Colon (tissue), 2 donors: ENCODE results near the gene ODAD3.
"Not testable (repeated sequence)": the region's sequence is repeated elsewhere in the genome, so short reads cannot be mapped to it uniquely, and the experiment has no call there.

Experiments
- FAIRE-seq: peaks from 2 replicates; lab custom pipeline; 2012; peaks lifted over from hg19 to GRCh38; lab: Jason Lieb, UNC
- donor health status: control.
- donor health status: control.

ODAD3 gene

GRCh38 chr19:11405846-11406643, 28.9 kb downstream of the ODAD3 start:
- FAIRE-seq: no peak

DNA sequence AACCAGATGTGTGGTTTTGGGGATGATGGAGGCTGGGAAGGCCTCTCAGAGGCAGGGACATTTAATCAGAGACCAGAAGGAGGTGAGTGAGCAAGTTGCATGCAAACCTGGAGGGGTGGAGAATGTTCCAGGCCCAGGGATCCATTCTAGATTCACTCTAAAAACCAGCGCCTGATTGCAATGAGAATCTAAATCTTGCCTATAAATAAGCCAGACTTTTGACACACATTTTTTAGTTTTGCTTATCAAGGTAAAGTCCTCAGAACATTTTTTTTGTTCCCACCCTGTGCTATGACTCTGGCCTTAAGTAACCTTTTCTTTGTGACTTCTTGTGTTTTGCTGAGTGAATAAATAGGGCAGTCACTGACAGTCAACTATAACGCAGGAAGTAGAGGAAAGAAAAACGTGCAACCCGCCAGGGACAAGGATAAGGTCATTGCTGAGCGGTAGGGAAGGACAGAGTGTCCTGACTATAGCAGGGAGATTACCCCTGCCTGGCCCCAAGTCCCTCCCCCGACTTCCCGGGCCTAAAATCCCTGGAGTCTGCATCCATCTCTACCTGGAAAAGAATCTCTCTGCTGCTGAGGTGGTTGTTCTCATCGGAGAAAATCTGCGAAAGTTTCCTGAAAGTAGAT, 30.2 kb downstream of the ODAD3 start:
- no peak for FAIRE-seq

GRCh38 chr19:11401808-11402543, 32.9 kb downstream of the ODAD3 start:
- FAIRE-seq: no peak

GRCh38 chr19:11400798-11401197, 34.1 kb downstream of the ODAD3 start:
- FAIRE-seq: no peak

- no peak for FAIRE-seq
Measured at GRCh38 chr19:11399667-11400066, 35.3 kb downstream of the ODAD3 start.

DNA sequence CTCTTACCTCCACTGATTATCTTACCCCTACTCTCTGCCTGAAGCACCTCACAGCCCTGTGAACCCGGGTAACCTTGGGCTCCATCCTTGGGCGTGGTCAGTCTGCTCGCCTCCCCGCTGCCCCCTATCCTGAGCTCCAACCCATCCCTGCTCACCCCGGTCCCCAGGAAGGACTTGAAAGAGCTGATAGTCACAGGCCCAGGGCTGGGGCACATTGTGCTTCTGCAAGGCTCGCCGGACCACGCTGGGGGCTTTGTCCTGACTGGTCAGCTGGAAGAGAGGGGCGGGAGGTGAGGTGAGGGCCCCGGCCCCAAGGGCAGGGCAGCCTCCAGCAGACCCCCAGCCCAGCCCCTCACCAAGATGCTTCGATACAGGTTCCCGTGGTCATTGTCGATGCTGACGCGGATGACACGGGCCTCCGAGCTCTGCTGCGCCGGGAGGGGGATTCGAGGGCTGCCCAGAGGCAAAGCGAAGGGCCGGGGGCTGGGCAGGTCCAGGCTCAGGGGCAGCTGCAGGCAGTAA, 37.8 kb downstream of the ODAD3 start:
- no peak for FAIRE-seq

- FAIRE-seq: no peak
Measured at GRCh38 chr19:11390933-11391680, 43.8 kb downstream of the ODAD3 start.

GRCh38 chr19:11390359-11390758, 44.6 kb downstream of the ODAD3 start:
- no peak for FAIRE-seq

- FAIRE-seq: no peak
Measured at GRCh38 chr19:11387162-11388034, 47.5 kb downstream of the ODAD3 start.

GRCh38 chr19:11384778-11385129, 50.2 kb downstream of the ODAD3 start:
- no peak for FAIRE-seq

GRCh38 chr19:11383706-11384048, 51.2 kb downstream of the ODAD3 start:
- no peak for FAIRE-seq

DNA sequence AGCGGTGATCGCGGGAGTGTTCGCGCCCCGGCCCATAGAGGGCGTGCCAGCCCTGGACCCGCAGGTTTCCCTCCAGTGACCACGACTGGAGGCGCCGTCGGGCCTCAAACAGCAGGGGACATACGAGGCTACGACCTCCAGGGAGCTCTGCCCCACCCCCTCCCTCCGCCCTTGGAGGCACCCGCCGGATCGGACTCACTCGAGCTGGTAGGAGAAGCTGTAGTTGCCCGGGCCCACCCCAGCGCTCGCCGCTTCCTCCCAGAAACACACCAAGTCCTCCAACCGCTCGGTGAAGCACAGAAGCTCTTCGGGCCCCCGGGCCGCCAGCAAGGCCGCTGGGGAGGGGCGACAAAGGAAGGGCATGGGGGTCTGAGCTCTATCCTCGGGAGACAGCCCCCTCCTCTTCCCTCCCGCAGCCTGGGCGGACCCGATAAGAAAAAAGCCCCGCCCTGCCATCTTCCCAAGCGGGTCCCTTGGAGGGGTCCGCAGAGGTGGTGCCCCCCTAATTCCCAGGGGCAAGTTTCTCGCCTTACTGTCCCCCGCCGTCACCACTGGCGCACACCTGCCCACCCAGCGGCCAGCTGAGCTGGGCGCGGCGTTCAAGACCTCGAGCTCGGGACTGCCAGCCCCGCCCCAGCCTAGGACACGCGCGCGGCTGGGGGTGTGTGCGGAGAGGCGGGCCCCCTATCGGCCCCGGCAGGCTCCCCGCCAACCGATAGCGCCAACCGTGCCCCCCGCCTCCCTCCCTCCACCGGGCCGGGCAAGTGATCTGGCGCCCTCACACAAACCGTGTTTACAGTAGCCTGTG, 51.8 kb downstream of the ODAD3 start:
- no peak for FAIRE-seq

DNA sequence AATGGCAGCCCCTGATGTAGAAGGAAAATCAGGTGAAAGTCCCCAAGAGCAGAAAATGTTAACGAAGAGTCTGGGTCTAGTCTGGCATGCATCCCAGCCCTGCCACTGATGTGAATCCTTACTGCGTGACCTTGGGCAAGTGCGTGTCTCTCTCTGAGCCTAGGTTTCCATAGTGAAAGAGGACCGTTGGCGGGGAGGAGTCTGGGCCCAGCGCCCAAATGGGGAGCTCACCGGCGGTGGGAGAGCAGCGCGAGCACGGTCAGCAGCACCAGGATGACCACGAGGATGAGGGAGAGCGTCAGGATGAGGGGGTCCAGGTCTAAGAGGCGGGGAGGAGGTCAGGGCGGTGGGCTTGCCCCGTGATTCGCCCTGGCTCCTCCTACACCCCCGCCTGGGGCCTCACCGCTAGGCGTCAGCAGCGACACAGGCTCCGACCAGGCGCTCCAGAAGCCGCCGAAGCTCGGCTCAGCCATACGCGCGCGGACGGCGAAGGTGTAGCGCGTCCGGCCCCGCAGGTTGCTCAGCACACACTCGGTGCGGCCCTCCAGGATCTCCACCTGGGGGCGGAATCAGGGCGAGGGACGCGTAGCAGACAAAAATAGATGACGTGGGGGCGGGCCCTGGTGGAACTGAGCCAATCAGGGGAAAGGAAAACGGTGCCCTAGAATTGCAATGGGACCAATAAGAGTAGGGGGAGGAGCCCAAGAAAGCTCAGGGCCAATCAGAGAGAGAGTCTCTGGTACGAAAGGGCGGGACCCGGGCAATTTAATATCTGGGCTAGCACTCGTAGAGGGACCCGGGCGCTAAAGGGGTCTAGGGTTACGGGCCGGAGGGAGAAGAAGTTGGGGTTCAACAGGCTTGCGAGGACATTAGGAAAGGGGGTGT, 54.0 kb downstream of the ODAD3 start:
- no peak for FAIRE-seq

DNA sequence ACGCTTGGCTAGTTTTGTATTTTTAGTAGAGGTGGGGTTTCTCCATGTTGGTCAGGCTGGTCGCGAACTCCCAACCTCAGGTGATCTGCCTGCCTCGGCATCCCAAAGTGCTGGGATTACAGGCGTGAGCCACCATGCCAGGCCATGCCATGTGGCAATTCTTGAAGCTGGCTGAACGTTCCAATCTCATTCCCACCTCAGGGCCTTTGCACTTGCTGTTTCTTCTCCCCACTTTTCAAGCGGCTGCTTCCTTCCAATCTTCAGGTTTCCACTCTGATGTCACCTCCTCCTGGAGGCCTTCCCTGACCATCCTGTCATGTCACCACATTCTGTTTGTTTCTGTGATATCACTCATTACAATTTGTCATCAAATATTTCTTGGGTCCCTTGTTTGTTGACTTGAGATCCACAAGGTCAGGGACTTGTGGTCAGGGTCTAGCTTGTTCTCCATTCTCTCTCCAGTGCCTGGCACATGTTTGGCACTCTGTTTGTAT, 55.0 kb downstream of the ODAD3 start:
- FAIRE-seq: no peak

GRCh38 chr19:11379269-11379845, 55.6 kb downstream of the ODAD3 start:
- FAIRE-seq: not testable (repeated sequence)

- no peak for FAIRE-seq
Measured at GRCh38 chr19:11378319-11379189, 56.4 kb downstream of the ODAD3 start.

GRCh38 chr19:11377756-11378155, 57.2 kb downstream of the ODAD3 start:
- no peak for FAIRE-seq

DNA sequence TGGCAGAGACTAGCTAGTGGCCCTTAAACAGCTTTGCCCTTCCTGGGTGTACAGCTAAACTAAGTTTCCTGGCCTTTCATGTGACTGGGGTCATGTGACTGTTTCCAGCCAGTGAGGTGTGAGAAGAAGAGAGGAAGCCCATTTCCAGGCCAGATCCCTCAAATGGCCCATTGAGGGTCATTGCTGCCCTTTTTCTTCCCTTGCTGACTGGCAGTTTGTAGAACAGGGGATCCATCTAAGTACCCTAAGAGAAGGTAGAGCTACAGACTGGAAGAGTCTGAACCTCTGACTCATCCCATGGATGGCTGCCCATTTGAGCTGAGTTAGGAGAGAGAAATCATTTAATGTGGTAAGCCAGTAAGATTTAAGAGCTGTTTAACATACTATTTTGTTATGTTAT, 57.7 kb downstream of the ODAD3 start:
- FAIRE-seq: no peak
